ENCODE measurements around the gene TMEM254.

DNA sequence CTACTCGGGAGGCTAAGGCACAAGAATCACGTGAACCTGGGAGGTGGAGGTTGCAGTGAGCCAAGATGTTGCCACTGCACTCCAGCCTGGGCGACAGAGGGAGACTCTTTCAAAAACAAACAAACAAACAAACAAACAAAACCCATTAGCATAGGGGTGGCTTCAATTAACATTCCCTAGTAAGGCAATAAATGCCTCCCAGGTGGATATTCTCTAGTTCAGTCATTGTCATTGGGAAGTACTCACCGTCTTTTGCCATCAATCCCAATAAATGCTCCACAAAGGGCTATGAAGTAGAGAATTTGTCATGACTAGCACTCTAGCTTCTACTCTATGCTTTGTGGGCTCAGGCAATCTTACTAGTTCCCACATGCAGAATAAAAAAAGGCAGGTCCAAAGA lies 11.7 kb upstream of the TMEM254 start:
- TF ChIP-seq EZH2phosphoT487 (IDR thresholded peaks at IDR 0.05; ENCODE audit: low read depth, severe bottlenecking, unreplicated experiment) (no peak), CTCF (IDR thresholded peaks at IDR 0.05; ENCODE audit: poor library complexity) (no peak), EZH2 (IDR thresholded peaks at IDR 0.05; ENCODE audit: borderline replicate concordance) (no peak)

All from hepatocyte (in vitro differentiated cells).